Activated T-helper 1 cell treated with Interleukin-2 at 50 U/mL for 16 hours (primary cell): ENCODE measurements around the gene DENND1A.

ENCODE experiments used
- DNase-seq: peaks from one replicate; pipeline ENCODE4 v3.0.0-alpha.2; 2020; ENCODE audit warnings: low read depth

DENND1A gene

DNA sequence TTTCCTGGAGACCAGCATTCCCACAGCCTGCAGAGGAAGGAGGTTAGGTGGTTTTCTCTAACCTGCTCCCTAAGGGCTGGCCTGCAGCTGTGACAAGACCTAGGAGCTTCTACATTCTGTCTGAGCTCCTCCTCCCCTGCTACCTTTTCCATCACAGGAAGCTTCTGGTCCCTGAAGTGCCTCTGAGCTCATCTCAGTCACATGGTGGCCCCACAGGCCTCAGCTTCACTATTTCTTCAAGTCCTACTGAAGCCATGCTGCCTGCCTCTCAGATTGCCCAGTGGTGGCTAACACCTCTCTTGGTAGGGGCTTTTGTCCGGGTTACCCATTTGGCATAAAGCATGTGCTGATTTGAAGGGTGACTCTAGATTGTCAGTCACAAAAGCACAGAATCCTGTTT lies 314.5 kb downstream of the DENND1A start:
- DNase-seq = no peak

- DNase-seq = no peak
Measured at GRCh38 chr9:123614306-123615263, 315.3 kb downstream of the DENND1A start.

DNA sequence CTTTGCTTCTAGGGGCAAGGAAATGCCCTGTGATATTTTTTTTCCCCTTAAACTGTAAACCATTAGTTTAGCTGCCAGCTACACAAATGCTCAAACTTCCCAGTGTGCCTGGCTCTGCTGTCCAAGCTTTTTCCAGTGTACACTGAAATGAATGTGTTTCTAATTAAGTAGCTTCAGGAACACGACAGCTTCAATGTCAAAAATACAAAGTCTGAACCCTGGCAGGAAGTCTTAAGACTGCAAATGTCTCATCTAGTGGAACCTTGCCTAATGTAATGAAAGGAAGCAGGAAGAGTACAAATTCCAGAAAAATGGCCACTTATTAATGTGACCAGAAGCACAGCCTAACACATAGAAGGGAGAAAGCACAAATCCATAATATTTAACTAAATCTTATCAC lies 318.7 kb downstream of the DENND1A start:
- no peak for DNase-seq

DNA sequence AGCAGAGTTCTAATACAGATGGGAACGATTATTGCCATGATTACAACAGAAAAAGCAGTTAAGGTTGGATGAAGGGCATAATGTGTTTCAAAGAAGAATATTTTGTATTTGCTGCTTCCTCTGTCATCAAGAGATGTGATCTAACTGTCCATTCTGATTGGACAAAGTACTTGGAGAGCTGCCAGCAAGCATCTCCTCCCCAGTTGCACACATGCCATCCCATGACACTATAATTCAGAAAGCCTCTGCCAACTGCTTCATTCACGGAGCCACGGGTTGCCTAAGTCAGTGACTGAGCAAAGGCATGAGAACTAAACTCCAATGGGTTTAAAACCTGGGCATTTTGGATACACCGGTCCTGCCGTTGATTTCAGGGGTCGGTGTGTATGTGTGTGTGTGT lies 320.1 kb downstream of the DENND1A start:
- no peak for DNase-seq

DNA sequence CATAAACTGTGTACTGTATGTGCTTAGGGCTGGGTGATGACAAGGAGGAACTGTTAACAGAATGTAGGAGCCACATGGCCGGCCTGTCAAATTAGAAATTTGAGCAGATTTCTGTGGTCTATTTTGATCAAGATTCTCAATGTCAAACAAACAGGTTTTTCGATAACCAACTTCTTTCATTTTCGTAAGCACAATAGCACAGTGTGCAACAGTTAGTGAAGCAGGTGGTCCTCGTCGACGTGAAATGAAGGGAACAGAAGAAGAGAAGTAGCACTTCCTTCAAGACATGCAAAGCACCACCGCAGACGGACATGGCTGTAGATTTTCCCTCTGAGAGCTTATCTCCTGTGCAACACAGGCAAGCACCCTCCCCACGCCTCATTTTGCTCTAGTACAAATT lies 321.8 kb downstream of the DENND1A start:
- no peak for DNase-seq

- no peak for DNase-seq
Measured at GRCh38 chr9:123607479-123607878, 322.4 kb downstream of the DENND1A start.

GRCh38 chr9:123606141-123606540 lies 323.8 kb downstream of the DENND1A start:
- no peak for DNase-seq

- no peak for DNase-seq
Measured at GRCh38 chr9:123605286-123605685, 324.6 kb downstream of the DENND1A start.

DNA sequence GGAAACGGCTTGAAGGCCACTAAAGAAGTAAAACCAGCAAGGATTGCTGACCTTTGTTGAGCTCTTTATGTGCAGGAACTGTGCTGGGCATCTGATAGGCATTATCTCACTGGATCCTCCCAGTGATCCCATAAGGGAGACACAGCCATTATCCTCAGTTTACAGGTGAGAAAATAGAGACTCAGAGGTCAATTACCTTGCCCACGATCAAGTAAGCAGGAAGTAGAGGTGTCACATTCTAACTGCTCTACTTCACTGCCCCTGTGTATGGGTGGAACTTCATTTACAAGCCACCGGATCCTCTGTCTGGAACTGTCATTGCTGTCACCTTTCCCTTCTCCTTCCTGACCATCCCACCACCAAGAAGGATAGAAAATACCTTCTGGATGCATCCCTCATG lies 325.1 kb downstream of the DENND1A start:
- no peak for DNase-seq

GRCh38 chr9:123601828-123602227 lies 328.1 kb downstream of the DENND1A start:
- no peak for DNase-seq

DNA sequence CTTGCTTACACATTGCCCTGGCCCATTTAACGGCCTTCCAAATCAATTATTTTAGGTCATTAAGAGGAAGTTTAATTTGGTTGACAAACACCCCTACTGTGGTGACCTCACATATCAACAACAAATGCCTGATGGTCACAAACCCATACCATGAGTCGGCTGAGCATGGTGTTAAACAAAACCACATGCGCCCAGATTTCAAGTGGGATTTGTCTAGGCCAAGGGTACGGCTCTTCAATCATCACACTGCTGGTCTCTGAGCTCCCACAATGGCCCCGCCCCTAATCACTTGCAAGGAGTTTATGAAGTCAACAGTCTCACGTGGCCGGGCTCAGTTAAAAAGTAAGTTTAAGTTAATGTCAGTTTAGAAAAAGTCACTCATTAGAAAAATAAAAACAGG lies 330.1 kb downstream of the DENND1A start:
- DNase-seq = no peak

DNA sequence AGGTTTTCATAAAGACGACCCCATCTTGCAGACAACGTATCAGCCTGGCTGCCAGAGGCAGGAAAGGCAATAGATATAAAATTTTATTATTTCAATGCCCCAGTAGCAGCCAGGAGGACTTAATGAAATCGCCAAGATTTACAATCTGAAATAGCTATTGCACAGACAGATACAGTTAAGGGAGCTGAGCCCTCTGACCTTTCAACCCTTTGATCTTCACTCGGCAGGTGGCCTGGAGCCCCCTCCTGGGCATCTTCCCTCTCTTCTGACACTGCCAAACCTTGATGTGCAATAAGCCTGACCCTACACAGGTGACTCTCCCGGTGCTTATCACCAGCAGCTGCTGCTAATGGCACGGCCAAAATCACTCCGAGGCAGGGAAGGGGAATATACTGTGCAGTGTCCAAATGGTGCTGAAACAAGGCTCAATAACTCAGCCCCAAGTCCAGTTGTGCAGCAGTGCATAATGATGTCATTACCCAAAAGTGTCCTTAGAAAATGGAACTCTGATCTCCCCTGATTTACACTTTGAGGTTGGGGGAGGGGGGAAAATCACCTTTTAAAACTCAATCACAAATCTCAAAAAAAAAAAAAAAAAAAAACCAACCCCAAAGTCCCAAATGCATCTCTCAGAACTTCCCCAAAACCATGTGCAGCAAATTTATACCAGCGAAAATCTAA lies 331.9 kb downstream of the DENND1A start:
- DNase-seq = no peak

DNA sequence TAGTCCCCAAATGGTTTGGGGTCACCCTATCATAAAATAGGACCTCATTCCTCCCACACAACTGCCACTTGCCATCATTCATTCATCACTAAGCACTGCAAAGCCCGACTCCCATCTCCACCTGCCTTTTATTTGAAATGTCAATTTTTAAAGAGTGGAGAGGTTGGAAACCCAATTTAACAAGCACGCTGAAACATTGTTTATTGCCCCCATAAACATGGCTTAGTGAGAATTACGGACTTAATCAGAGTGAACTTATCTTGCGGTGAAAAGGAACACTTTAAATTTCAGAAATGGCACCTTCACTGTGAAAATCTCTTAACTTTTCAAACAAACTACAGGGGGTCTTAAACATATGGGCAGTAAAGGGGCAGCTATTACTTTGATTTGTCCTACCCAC lies 332.9 kb downstream of the DENND1A start:
- no peak for DNase-seq

DNA sequence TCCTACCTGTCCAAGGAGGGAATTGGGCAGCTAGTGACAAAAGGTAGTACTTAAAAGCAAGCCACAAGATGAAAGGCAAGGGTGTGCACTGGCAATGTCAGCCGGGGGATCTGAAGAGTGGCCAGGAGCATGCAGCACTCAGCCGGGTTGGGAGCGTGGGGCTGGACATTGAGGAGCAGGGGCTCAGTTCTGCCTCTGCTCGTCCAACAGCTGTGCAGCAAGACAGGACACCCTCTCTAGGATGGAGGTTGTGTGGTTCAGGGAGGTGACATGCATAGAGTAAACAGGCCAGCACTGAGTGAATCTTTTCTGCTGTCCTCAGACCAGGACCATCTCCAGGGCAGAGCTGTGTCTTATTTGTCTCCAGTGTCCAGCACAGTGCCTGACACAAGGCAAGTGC lies 338.6 kb downstream of the DENND1A start:
- no peak for DNase-seq

- DNase-seq = no peak
Measured at GRCh38 chr9:123590499-123590898, 339.4 kb downstream of the DENND1A start.

GRCh38 chr9:123589361-123590239 lies 340.3 kb downstream of the DENND1A start:
- DNase-seq = no peak

DNA sequence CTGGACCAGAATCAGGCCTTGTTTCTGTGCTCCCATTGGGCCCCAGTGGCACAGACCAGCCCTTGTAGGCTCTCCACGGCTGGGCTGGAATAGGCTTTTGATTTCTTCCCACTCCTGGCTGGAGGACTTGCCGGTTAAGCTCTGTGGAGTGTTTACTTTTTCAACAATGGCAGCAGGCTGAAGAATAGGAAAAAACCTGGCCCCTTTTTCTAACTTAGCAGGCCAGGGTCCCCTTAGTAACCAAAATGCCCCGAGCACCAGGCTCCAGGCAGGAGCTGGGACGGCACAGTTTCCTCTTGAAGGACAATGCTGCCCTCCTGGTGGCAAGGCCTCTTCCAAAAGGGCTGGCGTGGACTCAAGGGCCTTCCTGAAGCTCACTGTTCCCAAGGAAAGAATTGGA lies 343.7 kb downstream of the DENND1A start:
- no peak for DNase-seq

DNA sequence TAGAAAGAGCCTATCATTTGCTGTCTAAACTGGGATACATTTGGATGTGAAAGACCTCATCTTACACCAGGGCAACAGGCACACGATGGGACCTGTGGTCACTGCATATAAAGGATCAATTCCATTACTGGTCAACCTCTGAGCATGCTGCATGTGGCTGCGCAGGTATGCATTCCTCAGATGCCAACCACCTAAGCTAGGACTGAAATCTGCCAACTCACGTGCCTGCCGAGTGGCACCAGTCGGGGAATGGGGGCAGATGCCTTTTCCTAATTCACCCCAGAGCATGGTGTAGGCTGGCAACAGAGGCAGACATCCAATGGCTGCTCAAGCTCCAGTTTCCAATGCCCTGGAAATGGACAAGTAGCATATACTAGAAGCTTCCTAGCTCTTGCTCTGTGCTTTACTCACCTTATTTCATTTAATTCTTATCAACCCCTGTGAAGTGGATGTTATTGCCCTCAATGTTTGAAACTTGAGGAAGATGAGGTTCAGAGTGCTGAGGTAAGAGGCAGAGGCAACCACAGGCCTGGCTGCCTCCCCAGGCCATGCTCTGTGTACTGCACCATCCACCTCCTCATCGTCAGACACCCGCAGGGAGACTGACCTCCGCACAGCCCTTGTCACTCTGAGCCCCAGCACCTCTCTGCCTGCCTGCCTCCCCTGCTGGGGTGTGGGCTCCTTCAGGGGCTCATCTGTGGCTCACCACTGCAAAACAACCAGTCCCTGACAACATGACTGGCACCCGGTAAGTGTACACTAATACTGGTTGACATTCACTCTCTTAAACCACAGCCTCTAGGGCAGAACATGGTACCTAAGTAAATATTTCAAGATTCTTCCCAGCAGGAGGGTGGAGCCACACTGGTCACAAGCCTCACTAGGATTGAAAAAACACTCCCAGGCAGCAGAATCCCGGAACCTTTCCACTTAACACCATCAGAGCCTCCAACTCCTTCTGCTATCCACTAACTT lies 345.4 kb downstream of the DENND1A start:
- no peak for DNase-seq

GRCh38 chr9:123583646-123584045 lies 346.3 kb downstream of the DENND1A start:
- no peak for DNase-seq

- no peak for DNase-seq
Measured at GRCh38 chr9:123571240-123571639, 358.7 kb downstream of the DENND1A start.
